DND-41 (cell line): Measurements from ENCODE around the gene SETD3.

ENCODE experiments used
- ATAC-seq: fragments of 200-7000 bp; cut with Tn5 transposase; 3 replicates; pipeline ENCODE4 v1.9.1; 2021; ENCODE audit warnings: low read depth; ENCODE audit not compliant: insufficient read depth
- DNase-seq: peaks from one replicate; pipeline ENCODE4 v3.0.0-alpha.2; 2020
- H2AFZ ChIP-seq: 2 replicates; pipeline ENCODE4 v1.6.0; 2012; ENCODE audit warnings: low read depth, low read length
- H3K27ac ChIP-seq: 2 replicates; pipeline ENCODE4 v1.5.1; 2012; ENCODE audit warnings: low read length, inconsistent platforms
- H3K27me3 ChIP-seq: fragments of 200-600 bp; sonication (generic); 2 replicates; pipeline ENCODE4 v1.6.0; 2012; ENCODE audit warnings: low read length, mild to moderate bottlenecking, inconsistent platforms; ENCODE audit not compliant: insufficient read depth, poor library complexity
- H3K36me3 ChIP-seq: 2 replicates; pipeline ENCODE4 v1.5.1; 2012; ENCODE audit warnings: low read length, inconsistent platforms; ENCODE audit not compliant: insufficient read depth
- H3K4me1 ChIP-seq: 2 replicates; pipeline ENCODE4 v1.5.1; 2012; ENCODE audit warnings: mild to moderate bottlenecking, low read length; ENCODE audit not compliant: insufficient read depth
- H3K4me2 ChIP-seq: 2 replicates; pipeline ENCODE4 v1.6.0; 2012; ENCODE audit warnings: mild to moderate bottlenecking, moderate library complexity, low read length, inconsistent platforms; ENCODE audit not compliant: insufficient read depth
- H3K4me3 ChIP-seq, 2 experiments: fragments of 200-600 bp in 1 of 2; shearing (Covaris generic) in 1 of 2; 2 replicates each; pipeline ENCODE4 v1.5.1; 2012 to 2016; ENCODE audit warnings: inconsistent platforms in 2 of 2, low read length in 2 of 2, mild to moderate bottlenecking in 2 of 2, low read depth in 1 of 2, moderate library complexity in 1 of 2
- H3K79me2 ChIP-seq: 2 replicates; pipeline ENCODE4 v1.6.0; 2012; ENCODE audit warnings: low read length, inconsistent platforms; ENCODE audit not compliant: insufficient read depth
- H3K9ac ChIP-seq: 2 replicates; pipeline ENCODE4 v1.6.0; 2012; ENCODE audit warnings: low read depth, mild to moderate bottlenecking, inconsistent platforms, low read length, moderate library complexity
- H3K9me3 ChIP-seq: 2 replicates; pipeline ENCODE4 v1.5.1; 2012; ENCODE audit warnings: low read length, moderate library complexity, mild to moderate bottlenecking, inconsistent platforms; ENCODE audit not compliant: insufficient read depth, severe bottlenecking
- H4K20me1 ChIP-seq: 2 replicates; pipeline ENCODE4 v1.6.0; 2012; ENCODE audit warnings: low read length; ENCODE audit not compliant: insufficient read depth
- CTCF ChIP-seq: IDR thresholded peaks from 2 replicates; pipeline ENCODE4 v1.5.1; 2012; ENCODE audit warnings: borderline replicate concordance, low read length, moderate library complexity, mild to moderate bottlenecking; ENCODE audit not compliant: poor library complexity, severe bottlenecking; ENCODE audit errors: extremely low read depth
- EZH2 ChIP-seq: IDR thresholded peaks from 3 replicates; pipeline ENCODE4 v1.6.1; 2012; ENCODE audit warnings: borderline replicate concordance, low read depth, mild to moderate bottlenecking, moderate library complexity, low read length, inconsistent platforms; ENCODE audit not compliant: severe bottlenecking

SETD3 gene

GRCh38 chr14:99360774-99361595, 119.7 kb downstream of the SETD3 start:
- no peaks in the 10 kb centered on the region for H4K20me1 ChIP-seq
- no peak overlapping the region for H3K4me3 ChIP-seq
- no peak overlapping the region for H3K27ac ChIP-seq
- no peaks in the 10 kb centered on the region for H3K27me3 ChIP-seq
- DNase-seq (no peak), ATAC-seq (no peak)
- TF ChIP-seq CTCF (no peak), EZH2 (no peak)
- no peaks in the 10 kb centered on the region for H3K36me3 ChIP-seq
- no peaks in the 10 kb centered on the region for H3K79me2 ChIP-seq
- H3K4me2 ChIP-seq, result no peak overlapping the region
- no peaks in the 10 kb centered on the region for H3K9me3 ChIP-seq
- H3K9ac ChIP-seq, result no peak overlapping the region
- no peak overlapping the region for H2AFZ ChIP-seq
- no peaks in the 10 kb centered on the region for H3K4me1 ChIP-seq

GRCh38 chr14:99359906-99360305, 120.8 kb downstream of the SETD3 start:
- Histone ChIP-seq H3K9me3 (no peaks in the 10 kb centered on the region), H3K27ac (no peak overlapping the region), H3K36me3 (no peaks in the 10 kb centered on the region), H3K79me2 (no peaks in the 10 kb centered on the region), H4K20me1 (no peaks in the 10 kb centered on the region), H2AFZ (no peak overlapping the region), H3K4me2 (no peak overlapping the region), H3K4me3 (no peak overlapping the region), H3K27me3 (no peaks in the 10 kb centered on the region), H3K4me1 (no peaks in the 10 kb centered on the region), H3K9ac (no peak overlapping the region)
- DNase-seq (no peak), ATAC-seq (no peak)
- TF ChIP-seq EZH2, result no peak
- TF ChIP-seq CTCF, result no peak

GRCh38 chr14:99357916-99358390, 122.7 kb downstream of the SETD3 start:
- Histone ChIP-seq H3K27ac (no peak overlapping the region), H2AFZ (no peak overlapping the region), H3K27me3 (no peaks in the 10 kb centered on the region), H4K20me1 (no peaks in the 10 kb centered on the region), H3K9ac (no peak overlapping the region), H3K4me2 (no peak overlapping the region), H3K36me3 (no peaks in the 10 kb centered on the region), H3K79me2 (no peaks in the 10 kb centered on the region), H3K4me1 (no peaks in the 10 kb centered on the region), H3K9me3 (no peaks in the 10 kb centered on the region), H3K4me3 (no peak overlapping the region)
- DNase-seq (no peak), ATAC-seq (no peak)
- no peak for TF ChIP-seq CTCF
- no peak for TF ChIP-seq EZH2
